HG02938 (cell line): ENCODE results near the gene LLGL2.
"Not testable (repeated sequence)": the region's sequence is repeated elsewhere in the genome, so short reads cannot be mapped to it uniquely, and the experiment has no call there.

ENCODE experiments used
- ATAC-seq: cut with Tn5 transposase; IDR thresholded peaks from one replicate; pipeline ENCODE4 v1.9.1; 2021; ENCODE audit warnings: mild to moderate bottlenecking, moderate library complexity; ENCODE audit not compliant: unreplicated experiment

LLGL2 gene

DNA sequence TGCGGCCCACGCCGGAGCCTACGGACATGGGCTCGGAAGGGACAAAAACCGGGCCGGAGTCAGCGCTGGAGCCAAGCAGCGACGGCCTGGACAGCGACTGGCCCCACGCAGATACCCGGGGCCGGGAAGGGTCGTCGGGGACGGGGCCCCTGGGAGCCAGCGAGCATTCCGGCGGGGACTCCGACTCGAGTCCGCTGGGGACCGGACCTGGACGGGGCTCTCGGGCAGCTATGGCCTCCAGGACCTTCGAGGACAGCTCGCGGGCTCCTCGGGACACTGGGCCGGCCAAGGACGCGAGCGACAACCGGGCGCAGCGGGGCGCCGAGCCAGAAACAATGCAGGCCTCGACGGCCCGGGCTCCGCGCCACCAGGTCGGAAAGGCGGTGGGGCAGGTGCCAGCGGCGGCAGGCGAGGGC is 63.1 kb downstream of the LLGL2 start:
- peak; percentile 22 for ATAC-seq

- peak; percentile 44 for ATAC-seq
Measured at GRCh38 chr17:75589012-75589918, 63.8 kb downstream of the LLGL2 start.

DNA sequence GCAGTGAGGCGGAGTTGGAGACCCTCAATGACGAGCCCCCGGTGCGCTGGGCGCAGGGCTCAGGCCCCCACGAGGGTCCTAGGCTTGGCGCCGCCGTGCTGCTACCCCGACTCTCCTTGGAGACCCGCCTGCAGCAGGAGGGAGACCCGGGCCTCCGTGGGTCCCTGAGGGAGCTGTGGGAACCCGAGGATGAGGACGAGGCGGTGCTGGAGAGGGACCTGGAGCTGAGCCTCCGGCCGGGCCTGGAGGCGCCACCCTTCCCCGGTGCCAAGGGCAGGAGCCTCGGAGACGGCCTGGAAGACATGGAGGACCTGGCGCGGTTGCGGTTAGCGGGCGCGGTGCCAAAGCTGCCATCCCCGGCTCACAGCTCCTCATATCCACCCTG is 64.4 kb downstream of the LLGL2 start:
- no peak for ATAC-seq

GRCh38 chr17:75590314-75590761 is 64.8 kb downstream of the LLGL2 start:
- no peak for ATAC-seq

GRCh38 chr17:75590849-75591721 is 65.6 kb downstream of the LLGL2 start:
- no peak for ATAC-seq

DNA sequence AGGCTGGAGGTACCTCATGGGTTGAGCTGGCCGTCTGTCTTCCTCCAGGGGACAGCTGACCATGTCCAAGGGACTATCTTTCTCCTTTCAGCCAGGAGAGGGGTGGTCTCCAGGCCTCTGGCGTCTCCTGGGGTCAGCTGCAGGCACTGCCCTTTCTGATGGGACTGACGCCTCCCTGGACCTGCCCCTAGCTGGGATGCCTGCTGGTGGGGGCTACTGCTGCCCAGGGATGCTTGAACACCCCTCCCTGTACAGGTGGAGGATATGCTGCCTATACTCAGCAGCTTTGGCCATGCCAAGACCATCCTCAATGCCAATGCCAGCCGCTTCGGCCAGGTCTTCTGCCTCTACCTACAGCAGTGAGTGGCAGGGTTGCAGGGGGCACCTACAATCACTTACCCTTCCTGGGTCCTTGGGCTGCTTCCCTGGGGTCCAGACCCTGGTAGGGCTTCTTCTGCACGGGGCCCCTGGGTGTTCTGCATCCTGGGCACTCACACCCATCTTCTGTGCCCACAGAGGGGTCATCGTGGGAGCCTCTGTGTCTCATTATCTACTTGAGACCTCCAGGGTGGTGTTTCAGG is 66.3 kb downstream of the LLGL2 start:
- ATAC-seq = no peak

DNA sequence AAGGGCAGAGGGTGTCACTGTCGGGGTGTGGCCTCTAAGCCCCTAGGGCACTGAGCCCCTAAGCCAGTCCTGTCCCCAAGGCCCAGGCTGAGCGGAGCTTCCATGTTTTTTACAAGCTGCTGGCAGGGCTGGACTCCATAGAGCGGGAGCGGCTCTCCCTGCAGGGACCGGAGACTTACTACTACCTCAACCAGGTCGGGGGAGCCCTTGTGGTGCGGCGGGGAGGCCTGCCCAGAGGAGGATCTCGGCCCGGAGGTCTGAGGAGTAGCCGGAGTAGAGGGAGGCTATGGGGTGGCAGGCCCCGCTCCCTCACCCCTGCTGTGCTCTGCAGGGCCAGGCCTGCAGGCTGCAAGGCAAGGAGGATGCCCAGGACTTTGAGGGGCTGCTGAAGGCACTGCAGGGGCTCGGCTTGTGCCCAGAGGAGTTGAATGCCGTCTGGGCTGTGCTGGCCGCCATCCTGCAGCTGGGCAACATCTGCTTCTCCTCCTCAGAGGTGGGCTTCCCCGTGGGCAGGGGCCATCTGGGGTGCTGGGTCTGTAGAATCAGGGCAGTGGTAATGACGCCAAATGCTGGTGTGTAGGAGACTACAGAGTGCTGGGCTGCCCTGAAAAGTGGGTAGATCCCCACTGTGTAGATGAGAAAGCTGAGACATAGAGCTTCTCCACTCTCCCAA is 67.0 kb downstream of the LLGL2 start:
- no peak for ATAC-seq

DNA sequence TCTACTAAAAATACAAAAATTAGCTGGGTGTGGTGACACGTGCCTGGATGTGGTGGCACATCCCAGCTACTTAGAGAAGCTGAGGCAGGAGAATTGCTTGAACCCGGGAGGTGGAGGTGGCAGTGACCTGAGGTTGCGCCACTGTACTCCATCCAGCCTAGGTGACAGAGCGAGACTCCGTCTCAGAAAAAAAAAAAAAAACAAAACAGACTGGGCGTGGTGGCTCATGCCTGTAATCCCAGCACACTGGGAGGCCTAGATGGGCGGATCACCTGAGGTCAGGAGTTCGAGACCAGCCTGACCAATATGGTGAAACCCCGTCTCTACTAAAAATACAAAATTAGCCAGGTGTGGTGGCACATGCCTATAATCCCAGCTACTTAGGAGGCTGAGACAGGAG is 67.9 kb downstream of the LLGL2 start:
- not testable (repeated sequence) for ATAC-seq

DNA sequence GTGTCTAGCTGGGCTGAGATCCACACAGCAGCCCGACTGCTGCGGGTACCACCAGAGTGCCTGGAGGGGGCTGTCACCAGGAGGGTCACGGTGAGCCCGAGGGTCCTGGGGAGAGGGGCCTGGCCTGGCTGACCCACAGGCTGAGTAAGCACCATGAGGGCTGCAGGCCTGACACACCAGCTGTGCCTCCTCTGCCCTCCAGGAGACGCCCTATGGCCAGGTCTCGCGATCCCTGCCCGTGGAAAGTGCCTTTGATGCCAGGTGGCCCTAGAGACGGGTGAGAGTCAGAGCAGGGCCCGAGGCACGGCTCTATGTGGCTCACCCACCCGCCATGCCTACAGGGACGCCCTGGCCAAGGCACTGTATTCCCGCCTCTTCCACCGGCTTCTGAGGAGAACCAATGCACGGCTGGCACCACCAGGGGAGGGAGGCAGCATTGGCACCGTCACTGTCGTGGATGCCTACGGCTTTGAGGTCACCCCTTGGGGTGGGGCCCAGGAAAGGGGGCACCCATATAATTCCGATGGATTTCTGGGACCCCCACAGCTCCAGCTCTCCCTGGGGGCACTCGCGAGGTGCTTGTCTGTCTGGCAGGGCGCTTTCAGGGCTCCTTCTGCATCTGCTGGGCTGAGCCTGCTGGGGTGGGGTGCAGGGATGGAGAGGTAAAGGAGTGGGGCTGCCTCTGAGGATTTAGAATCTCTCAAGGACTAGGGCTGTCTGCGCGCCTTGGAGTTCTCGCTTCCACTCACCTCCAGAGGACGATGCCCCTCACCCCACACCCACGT is 69.2 kb downstream of the LLGL2 start:
- no peak for ATAC-seq

GRCh38 chr17:75595284-75595919 is 69.9 kb downstream of the LLGL2 start:
- ATAC-seq = no peak

DNA sequence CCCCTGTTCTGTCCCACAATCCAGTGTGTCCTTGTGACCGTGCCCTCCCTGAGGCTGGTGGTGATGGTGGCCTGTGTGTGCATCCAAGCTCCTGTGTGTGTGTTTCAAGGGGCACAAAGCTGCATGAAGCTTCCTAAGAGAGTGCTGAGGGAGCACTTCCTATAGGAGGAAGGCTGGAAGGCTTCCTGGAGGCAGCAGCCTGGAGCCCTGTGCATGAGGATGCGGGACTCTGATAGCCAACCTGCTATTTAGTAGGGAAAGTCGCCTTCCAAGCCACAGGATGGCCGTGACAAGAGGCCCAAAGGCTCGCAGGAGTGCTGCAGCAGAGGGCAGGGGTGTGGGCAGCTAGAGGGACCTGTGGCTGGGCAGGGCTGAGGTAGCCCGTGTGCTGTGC is 70.4 kb downstream of the LLGL2 start:
- no peak for ATAC-seq

DNA sequence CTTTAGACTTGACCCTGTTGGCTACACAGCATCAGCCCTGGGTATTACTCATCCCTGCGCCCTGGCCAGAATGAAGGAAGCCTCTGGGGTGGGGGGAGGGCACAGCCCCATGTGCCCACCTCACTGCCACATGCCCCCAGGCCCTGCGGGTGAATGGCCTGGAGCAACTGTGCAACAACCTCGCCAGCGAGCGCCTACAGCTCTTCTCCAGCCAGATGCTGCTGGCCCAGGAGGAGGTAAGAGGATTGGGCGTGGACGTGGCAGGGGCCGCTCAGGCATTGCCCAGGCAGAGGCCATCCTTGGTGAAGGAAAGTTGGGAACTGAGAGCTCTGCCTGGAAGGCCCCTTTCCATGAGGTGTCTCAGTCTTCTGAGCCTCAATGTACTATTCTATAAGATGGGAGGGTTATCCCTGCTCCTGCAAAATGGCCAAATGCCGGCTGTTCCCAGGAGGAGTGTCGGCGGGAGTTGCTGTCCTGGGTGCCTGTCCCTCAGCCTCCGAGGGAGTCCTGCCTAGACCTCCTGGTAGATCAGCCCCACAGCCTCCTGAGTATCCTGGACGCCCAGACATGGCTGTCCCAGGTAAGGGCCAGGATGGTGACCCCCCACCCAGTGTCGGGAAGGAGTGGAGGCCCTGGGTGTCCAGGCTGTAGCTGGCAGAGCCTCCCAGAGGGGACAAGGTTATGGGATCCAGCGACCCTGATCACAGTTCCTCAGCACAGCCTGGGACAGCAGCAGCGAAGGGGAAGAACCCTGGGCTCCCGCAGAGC is 71.0 kb downstream of the LLGL2 start:
- ATAC-seq = no peak

GRCh38 chr17:75601057-75601987 is 75.8 kb downstream of the LLGL2 start:
- no peak for ATAC-seq

GRCh38 chr17:75602644-75603043 is 77.1 kb downstream of the LLGL2 start:
- no peak for ATAC-seq

- ATAC-seq = no peak
Measured at GRCh38 chr17:75603123-75603522, 77.6 kb downstream of the LLGL2 start.

DNA sequence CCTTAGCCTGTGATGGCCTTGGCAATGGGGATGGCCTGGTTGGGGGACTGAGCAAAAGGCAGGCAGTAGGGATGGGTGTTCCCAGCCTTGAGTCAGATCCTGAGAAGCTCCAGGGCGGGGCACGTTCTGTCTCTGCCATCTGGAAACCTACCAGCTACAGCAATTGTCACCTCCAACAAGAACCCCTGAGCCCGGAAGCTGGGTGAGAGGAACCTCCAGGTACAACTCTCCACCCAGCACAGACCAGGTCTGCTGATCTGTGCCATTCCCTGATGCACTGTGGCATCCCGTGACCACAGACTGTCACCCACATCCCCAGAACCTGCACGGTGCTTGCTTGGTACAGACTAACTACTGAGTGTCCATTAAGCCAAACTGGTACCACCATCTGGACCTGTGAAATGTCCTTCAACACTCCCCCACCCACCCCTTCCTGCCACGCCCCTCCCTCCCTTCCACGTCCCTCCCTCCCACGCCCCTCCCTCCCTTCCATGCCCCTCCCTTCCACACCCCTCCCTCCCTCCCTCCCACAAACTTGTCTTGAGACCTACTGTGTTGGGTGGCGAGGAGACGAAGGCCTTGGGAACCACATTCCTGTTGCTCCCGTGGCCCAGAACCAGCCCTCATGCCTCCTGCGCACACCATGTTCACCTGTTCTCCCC is 78.7 kb downstream of the LLGL2 start:
- no peak for ATAC-seq

- no peak for ATAC-seq
Measured at GRCh38 chr17:75605790-75606189, 80.3 kb downstream of the LLGL2 start.
